Measurements from ENCODE around the gene CDKN3.

- no peak for TF ChIP-seq CTCF (IDR thresholded peaks at IDR 0.05; ENCODE audit: insufficient read depth, low read depth, low read length)
- TF ChIP-seq EZH2 (IDR thresholded peaks at IDR 0.05; ENCODE audit: insufficient read depth, low read length), result no peak
Measured at GRCh38 chr14:54353266-54353665, 43.5 kb upstream of the CDKN3 start.
